B cell (primary cell): ENCODE results near the gene CAPN11. TPM values are rescaled to one million over a fixed set of nuclear protein-coding genes. Genes with fewer than 3 reads are reported as not detected.

Experiments used
- ATAC-seq: fragments of 200-7000 bp; cut with Tn5 transposase; one replicate; pipeline ENCODE4 v1.10.0; 2021; ENCODE audit warnings: low read depth, mild to moderate bottlenecking, moderate number of reproducible peaks, moderate library complexity
- CTCF ChIA-PET: fragments of 350-600 bp; sonication (Branson Sonifier 250); formaldehyde crosslinking; loops from one replicate; lab custom pipeline; 2021; ENCODE audit warnings: antibody characterized with exemption, inconsistent platforms; lab: Charles Lee
- POLR2A ChIA-PET: fragments of 350-600 bp; sonication (Branson Sonifier 250); formaldehyde crosslinking; loops from one replicate; lab custom pipeline; 2021; ENCODE audit warnings: antibody characterized with exemption; lab: Charles Lee
- DNase-seq: peaks from one replicate; pipeline ENCODE4 v3.0.0; 2013
- H2AFZ ChIP-seq: 2 replicates; pipeline ENCODE4 v1.6.1; 2012; ENCODE audit warnings: mild to moderate bottlenecking, low read depth, low read length; ENCODE audit not compliant: insufficient read depth, poor library complexity, severe bottlenecking
- H3K27ac ChIP-seq, 2 donors: 1 replicate in 1 of 2; 2 replicates in 1 of 2; pipeline ENCODE4 v1.5.1; 2012 to 2013; ENCODE audit warnings: low read length in 2 of 2, mild to moderate bottlenecking in 2 of 2, moderate library complexity in 1 of 2
- H3K27me3 ChIP-seq, 4 experiments: fragments of 200-600 bp in 1 of 4; sonication (generic) in 1 of 4; replicated peaks in 1 of 4; 1 replicate in 2 of 4; 2 replicates in 2 of 4; pipeline versions ENCODE4 v1.6.1 to v1.7.0; 2013 to 2016; ENCODE audit warnings: low read length in 3 of 4, mild to moderate bottlenecking in 2 of 4, mixed read lengths in 1 of 4, moderate library complexity in 1 of 4; ENCODE audit not compliant: insufficient read depth in 4 of 4, control insufficient read depth in 3 of 4; ENCODE audit errors: control extremely low read depth in 1 of 4
- H3K36me3 ChIP-seq, 2 experiments: replicated peaks in 1 of 2; 1 replicate in 1 of 2; 2 replicates in 1 of 2; pipeline versions ENCODE4 v1.6.1 to v1.7.1; 2013; ENCODE audit warnings: low read length in 1 of 2; ENCODE audit not compliant: insufficient read depth in 2 of 2, control insufficient read depth in 1 of 2; ENCODE audit errors: control extremely low read depth in 1 of 2, extremely low read depth in 1 of 2
- H3K4me1 ChIP-seq, 2 donors: fragments of 200-600 bp in 1 of 2; sonication (generic) in 1 of 2; 1 replicate in 1 of 2; 2 replicates in 1 of 2; pipeline versions ENCODE4 v1.5.1 to v1.6.1; 2013 to 2017; ENCODE audit warnings: low read length in 2 of 2; ENCODE audit not compliant: control insufficient read depth in 2 of 2, insufficient read depth in 2 of 2
- H3K4me2 ChIP-seq: replicated peaks from 2 replicates; pipeline ENCODE3; 2012; ENCODE audit warnings: mild to moderate bottlenecking, low read depth, low read length; ENCODE audit not compliant: poor library complexity, severe bottlenecking
- H3K4me3 ChIP-seq, 5 experiments: fragments of 200-600 bp in 1 of 5; sonication (generic) in 1 of 5; 1 replicate in 3 of 5; 2 replicates in 2 of 5; pipeline versions ENCODE4 v1.5.1 to v1.7.0; 2011 to 2016; ENCODE audit warnings: low read length in 4 of 5, mild to moderate bottlenecking in 4 of 5, low read depth in 2 of 5, control low read depth in 1 of 5, moderate library complexity in 1 of 5; ENCODE audit not compliant: insufficient read depth in 1 of 5; ENCODE audit errors: control extremely low read depth in 1 of 5, extremely low read depth in 1 of 5
- H3K79me2 ChIP-seq: fragments of 200-600 bp; sonication (generic); one replicate; pipeline ENCODE4 v1.6.0; 2016; ENCODE audit warnings: low read length; ENCODE audit not compliant: control insufficient read depth, insufficient read depth
- H3K9ac ChIP-seq: fragments of 200-600 bp; sonication (generic); 2 replicates; pipeline ENCODE4 v1.6.1; 2017; ENCODE audit warnings: mild to moderate bottlenecking, low read length, moderate library complexity
- H3K9me3 ChIP-seq, 3 donors: one replicate each; pipeline versions ENCODE4 v1.6.1 to v1.7.1; 2013; ENCODE audit warnings: low read length in 2 of 3; ENCODE audit not compliant: control insufficient read depth in 2 of 3, insufficient read depth in 1 of 3; ENCODE audit errors: control extremely low read depth in 1 of 3
- H4K20me1 ChIP-seq: 2 replicates; pipeline ENCODE4 v1.6.0; 2012; ENCODE audit warnings: mild to moderate bottlenecking, low read length; ENCODE audit not compliant: insufficient read depth, control insufficient read depth, poor library complexity, severe bottlenecking
- H3K27ac Mint-ChIP-seq: one replicate; pipeline ENCODE4 v1.8.0; 2021; ENCODE audit warnings: mixed read lengths
- H3K27me3 Mint-ChIP-seq: one replicate; pipeline ENCODE4 v1.8.0; 2021; ENCODE audit warnings: mixed read lengths
- H3K4me1 Mint-ChIP-seq: one replicate; pipeline ENCODE4 v1.8.0; 2021; ENCODE audit warnings: mixed read lengths
- H3K4me3 Mint-ChIP-seq: one replicate; pipeline ENCODE4 v1.8.0; 2021; ENCODE audit warnings: mixed read lengths
- H3K9me3 Mint-ChIP-seq: one replicate; pipeline ENCODE4 v1.8.0; 2022; ENCODE audit warnings: mixed read lengths; ENCODE audit not compliant: insufficient read depth
- EZH2 ChIP-seq: IDR thresholded peaks from 2 replicates; pipeline ENCODE4 v1.6.1; 2012; ENCODE audit warnings: borderline replicate concordance, low read depth, mild to moderate bottlenecking, moderate library complexity, low read length; ENCODE audit not compliant: insufficient read depth, poor library complexity, severe bottlenecking
- WGBS: methylation state at CpG from one replicate; pipeline ENCODE4 v1.1.5; 2013; ENCODE audit warnings: missing lambda C conversion rate; ENCODE audit not compliant: insufficient coverage; 5-methylcytosine and 5-hydroxymethylcytosine counted together
- intact Hi-C: fragments of 100-400 bp; cut with micrococcal nuclease; formaldehyde crosslinking; loops from one replicate; pipeline ENCODE4 v1.10.0; 2022
- polyA plus RNA-seq: library from polyadenylated mRNA; depleted of rRNA; stranded (reverse); fragments of >200 nt; gene quantifications from 2 replicates; pipeline ENCODE4 v1.2.3, GENCODE V29; 2012
- total RNA-seq, 2 donors: library from RNA; stranded (reverse); fragments of 120-200 nt in 1 of 2; gene quantifications; 1 replicate in 1 of 2; 2 replicates in 1 of 2; pipeline versions ENCODE4 v1.2.3 to v1.2.4, GENCODE V29; 2013 to 2022
- TF ChIP-seq, protein P1 (sequence below): fragments of 200-600 bp; IDR thresholded peaks from one replicate; pipeline ENCODE4 v1.8.0; 2022; ENCODE audit warnings: antibody characterized with exemption, mild to moderate bottlenecking

The CAPN11 gene
- total and polyA plus RNA-seq, 2 donors (not counting 1 experiment from before 2014, with no cell fraction given) = not detected

DNA sequence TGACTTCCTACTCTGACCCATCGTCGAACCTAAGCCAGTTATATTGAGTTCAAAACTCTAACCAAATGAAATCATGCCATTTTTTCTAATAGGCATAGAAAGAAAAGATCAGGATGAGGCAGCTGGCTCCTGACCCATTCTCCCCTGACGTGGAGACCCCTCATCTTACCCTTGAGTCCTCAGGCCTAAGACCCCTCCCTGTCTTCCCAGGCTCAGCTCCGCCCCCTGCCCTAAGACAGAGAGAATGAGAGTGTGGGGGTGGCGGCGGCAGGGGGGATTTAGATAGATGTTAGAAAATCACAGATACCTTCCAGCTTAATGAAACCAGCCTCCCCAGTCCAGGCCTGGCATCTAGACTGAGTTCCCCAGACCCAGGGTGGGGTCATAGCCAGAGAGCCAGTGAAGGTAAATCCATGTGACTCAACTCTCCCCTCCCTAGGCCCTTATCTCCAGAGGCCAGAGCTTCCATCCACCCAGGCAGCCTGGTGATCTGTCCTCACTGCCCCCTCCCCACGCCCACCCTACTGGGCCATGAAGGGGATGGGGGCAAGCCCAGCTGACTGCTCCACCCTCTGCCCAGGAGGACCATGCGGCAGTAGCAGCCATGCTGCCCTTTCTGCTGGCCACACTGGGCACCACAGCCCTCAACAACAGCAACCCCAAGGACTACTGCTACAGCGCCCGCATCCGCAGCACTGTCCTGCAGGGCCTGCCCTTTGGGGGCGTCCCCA lies 24.5 kb upstream of the CAPN11 start:
- H3K79me2 ChIP-seq = peaks cover 2% of the 10 kb centered on the region
- no peak for TF ChIP-seq EZH2
- TF ChIP-seq, protein P1, sequence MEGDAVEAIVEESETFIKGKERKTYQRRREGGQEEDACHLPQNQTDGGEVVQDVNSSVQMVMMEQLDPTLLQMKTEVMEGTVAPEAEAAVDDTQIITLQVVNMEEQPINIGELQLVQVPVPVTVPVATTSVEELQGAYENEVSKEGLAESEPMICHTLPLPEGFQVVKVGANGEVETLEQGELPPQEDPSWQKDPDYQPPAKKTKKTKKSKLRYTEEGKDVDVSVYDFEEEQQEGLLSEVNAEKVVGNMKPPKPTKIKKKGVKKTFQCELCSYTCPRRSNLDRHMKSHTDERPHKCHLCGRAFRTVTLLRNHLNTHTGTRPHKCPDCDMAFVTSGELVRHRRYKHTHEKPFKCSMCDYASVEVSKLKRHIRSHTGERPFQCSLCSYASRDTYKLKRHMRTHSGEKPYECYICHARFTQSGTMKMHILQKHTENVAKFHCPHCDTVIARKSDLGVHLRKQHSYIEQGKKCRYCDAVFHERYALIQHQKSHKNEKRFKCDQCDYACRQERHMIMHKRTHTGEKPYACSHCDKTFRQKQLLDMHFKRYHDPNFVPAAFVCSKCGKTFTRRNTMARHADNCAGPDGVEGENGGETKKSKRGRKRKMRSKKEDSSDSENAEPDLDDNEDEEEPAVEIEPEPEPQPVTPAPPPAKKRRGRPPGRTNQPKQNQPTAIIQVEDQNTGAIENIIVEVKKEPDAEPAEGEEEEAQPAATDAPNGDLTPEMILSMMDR = no peak
- ChIA-PET CTCF (interaction anchor here (2.4 kb wide), 1 partner anchor 37 kb away, joined by 7 read pairs; no protein-coding TSS in a partner anchor), POLR2A (no interaction called here)
- Mint-ChIP-seq H3K4me1 (peaks cover 12% of the 10 kb centered on the region), H3K4me3 (no peak overlapping the region), H3K9me3 (no peaks in the 10 kb centered on the region), H3K27me3 (no peaks in the 10 kb centered on the region), H3K27ac (no peak overlapping the region)
- no peaks in the 10 kb centered on the region for H4K20me1 ChIP-seq
- no peak overlapping the region for H3K9ac ChIP-seq
- H3K4me3 ChIP-seq = no peak overlapping the region
- H3K4me2 ChIP-seq = no peak overlapping the region
- H3K9me3 ChIP-seq = no peaks in the 10 kb centered on the region
- ATAC-seq (no peak), DNase-seq (no peak)
- 96% methylated on average over 6 of the region's 12 CpGs for WGBS
- no peak overlapping the region for H2AFZ ChIP-seq
- no peaks in the 10 kb centered on the region for H3K27me3 ChIP-seq
- no peak overlapping the region for H3K27ac ChIP-seq
- peaks cover 4 to 8% of the 10 kb centered on the region in 2 donors for H3K4me1 ChIP-seq
- peaks cover 0 to 3% of the 10 kb centered on the region in 2 experiments for H3K36me3 ChIP-seq
- intact Hi-C loops = no loop called here

DNA sequence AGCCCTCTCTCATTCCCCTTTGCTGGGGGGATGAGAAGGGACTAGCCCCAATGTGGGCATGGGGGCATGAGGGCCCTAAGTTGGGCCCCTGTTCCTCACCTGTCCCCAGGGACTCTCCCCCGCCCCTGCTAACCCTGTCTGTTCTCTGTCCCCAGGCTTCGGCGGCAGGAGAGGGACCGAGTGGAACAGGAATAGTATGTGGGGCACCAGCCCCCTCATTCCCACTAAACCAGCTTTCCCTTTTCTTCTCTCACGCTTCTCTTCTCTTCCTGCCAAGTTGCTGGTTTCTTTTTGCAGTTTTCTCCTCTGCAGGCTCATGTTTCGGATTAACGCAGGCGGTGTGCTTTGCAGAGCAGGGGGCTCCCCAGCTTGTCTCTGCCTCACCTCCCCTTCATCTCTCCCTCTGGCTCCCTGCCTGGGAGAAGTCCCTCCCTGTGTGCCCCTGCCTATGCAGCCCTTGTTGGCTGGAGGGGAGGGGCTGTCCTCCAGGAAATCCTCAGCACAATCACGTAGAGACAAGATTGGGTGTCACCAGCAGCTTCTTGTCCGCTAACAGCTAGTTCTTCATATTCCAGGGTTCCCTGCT lies 23.4 kb upstream of the CAPN11 start:
- Histone ChIP-seq H3K36me3 (peaks cover 0 to 11% of the 10 kb centered on the region in 2 experiments), H3K9ac (no peak overlapping the region), H3K9me3 (no peaks in the 10 kb centered on the region), H3K27me3 (no peaks in the 10 kb centered on the region), H3K4me3 (no peak overlapping the region), H4K20me1 (no peaks in the 10 kb centered on the region), H3K4me1 (peaks cover 4 to 8% of the 10 kb centered on the region in 2 donors), H3K27ac (no peak overlapping the region), H2AFZ (no peak overlapping the region), H3K4me2 (no peak overlapping the region), H3K79me2 (peaks cover 2% of the 10 kb centered on the region)
- CTCF ChIA-PET = interaction anchor here (2.4 kb wide), 1 partner anchor 38 kb away, joined by 7 read pairs; no protein-coding TSS in a partner anchor
- no peak overlapping the region for H3K27ac Mint-ChIP-seq
- TF ChIP-seq, protein P1 = no peak
- no peak for TF ChIP-seq EZH2
- ATAC-seq (no peak), DNase-seq (no peak)
- H3K27me3 Mint-ChIP-seq = no peaks in the 10 kb centered on the region
- 86% methylated on average over 8 of the region's 10 CpGs for WGBS
- peaks cover 9% of the 10 kb centered on the region for H3K4me1 Mint-ChIP-seq
- H3K4me3 Mint-ChIP-seq = no peak overlapping the region
- intact Hi-C loops = no loop called here
- no peaks in the 10 kb centered on the region for H3K9me3 Mint-ChIP-seq
- POLR2A ChIA-PET = no interaction called here
